DMS53 (cell line): Measurements from ENCODE around the gene XXYLT1.
"Not testable (repeated sequence)": the region's sequence is repeated elsewhere in the genome, so short reads cannot be mapped to it uniquely, and the experiment has no call there.

Source experiments
- DNase-seq: peaks from one replicate; lab custom pipeline; 2025; lab: John Stamatoyannopoulos, UW

Gene XXYLT1

DNA sequence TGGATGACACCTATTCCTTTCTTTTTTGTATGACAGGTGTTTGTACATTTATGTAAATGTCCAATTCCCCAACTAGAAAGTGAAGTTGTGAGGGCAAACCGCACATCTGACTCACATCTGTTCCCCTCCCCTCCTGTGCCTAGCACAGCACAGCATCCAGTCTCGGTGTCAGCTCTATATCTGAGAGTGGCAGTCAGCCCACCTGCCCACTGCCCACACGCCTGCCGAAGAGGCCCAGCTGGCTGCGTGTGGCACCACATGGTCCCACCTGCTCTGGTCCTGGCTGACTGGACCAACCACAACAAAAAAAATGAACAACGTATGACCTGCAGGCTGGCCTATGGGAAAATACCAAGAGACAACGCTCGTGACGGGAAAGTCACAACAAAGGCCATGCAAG lies 62.8 kb downstream of the XXYLT1 start:
- DNase-seq = no peak

DNA sequence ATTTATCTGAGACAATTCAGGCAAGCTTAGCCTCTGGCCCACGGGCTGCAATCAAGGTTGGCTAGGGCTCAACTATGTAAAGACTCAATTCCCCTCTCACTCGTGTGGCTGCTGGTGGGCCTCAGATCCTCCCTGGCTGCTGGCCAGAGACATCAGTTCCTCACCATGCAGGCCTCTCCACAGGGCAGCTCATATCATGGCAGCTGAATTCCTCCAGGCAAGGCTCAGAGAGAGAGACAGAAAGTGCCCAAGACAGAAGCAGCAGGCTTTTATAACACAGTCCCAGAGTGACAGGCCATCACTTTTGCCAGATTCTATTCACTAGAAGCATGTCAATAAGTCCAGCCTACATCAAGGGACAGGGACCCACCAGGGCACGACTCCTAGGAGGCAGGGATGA lies 63.2 kb downstream of the XXYLT1 start:
- no peak for DNase-seq

DNA sequence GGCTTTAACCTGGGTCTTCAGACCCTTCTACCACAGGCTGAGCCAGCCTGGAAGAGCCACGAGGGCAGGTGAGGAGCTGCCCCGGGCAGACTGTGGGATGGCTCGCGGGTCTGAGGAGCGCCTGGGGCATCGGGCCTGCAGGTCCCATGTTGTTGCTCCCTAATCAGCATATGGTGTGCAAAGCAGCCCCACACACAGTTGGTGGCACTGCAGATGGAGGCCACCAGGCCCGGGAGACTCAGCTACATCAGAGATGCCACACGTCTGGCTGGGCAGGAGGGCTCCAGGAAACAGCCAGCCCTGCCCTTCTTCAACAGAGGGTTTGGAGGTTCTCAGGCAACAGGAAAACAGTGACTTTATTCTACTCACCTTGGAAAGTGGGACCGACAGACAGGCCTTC lies 63.9 kb downstream of the XXYLT1 start:
- DNase-seq = no peak

DNA sequence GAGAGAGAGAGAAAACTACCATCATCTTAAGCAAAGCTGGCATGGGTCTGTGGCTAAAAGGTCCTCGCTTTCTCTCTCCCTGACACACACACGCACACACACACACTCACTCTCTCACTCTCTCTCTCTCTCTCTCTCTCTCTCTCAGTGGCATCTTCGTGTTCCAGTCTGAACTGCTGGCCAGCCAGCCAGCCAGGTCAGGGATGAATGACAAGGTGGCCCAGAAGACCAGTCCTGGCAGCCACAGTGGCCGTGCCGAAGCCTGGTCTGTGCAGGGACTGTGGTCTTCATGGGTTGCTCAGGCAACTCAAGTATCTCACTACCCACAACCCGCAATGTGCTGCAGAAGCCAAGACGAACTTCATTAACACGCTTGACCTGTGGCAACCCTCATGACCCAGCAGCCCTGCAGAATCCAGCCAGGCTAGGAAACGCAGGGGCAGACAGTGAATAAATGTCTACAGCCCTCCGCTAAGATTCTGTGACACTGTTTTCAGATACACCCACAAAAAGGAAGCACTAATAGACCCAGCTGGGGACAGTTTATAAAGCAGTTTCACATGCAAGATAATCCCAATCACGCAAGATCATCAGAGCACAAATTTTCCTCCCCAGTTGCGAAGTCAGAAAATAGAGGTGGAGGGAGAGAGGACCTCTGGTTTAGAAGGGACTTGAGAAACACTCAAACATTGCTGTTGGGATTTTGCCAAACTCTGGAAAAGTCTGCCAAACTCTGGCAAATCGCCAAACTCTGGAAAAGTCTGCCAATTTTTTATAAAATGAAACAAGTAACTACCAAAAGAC lies 66.4 kb downstream of the XXYLT1 start:
- peak; percentile 5 for DNase-seq

DNA sequence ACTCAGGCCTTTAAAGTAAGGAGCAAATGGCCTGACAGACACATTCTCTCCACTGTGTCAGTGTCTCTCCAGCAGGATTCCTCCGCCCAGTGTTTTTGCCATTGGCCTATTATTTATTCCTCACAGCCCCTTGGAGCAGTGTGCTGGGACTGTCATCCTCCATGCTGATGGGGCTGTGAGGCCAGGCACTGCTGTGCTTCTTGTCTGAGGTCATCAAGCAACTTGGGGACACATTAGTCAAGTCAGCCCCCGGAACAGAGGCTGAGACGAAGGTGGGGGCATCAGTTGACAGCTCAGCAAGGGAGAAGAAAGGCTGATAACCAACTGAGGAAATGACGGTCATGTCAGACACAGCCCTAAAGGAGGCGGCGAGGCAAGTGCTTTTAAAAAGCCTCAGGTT lies 67.4 kb downstream of the XXYLT1 start:
- no peak for DNase-seq

DNA sequence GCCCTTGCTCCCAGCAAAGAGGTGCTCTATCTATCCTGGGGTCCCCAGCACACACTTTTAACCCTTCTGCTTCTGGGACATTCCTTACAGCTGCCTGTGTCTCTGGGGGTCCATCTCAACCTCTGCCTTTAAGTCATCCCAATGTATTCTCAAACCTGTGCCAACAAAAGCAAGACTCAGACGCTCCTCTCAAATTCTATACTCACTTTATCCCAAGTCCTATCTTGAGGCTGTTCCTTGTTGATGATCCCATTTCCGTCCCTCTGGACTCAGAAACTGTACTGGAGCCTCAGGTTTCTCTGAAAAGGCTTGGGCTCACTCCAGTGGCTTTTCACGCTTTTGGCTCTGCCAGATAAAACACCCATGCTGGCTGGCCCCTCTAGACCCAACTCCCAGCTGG lies 69.7 kb downstream of the XXYLT1 start:
- DNase-seq = no peak

DNA sequence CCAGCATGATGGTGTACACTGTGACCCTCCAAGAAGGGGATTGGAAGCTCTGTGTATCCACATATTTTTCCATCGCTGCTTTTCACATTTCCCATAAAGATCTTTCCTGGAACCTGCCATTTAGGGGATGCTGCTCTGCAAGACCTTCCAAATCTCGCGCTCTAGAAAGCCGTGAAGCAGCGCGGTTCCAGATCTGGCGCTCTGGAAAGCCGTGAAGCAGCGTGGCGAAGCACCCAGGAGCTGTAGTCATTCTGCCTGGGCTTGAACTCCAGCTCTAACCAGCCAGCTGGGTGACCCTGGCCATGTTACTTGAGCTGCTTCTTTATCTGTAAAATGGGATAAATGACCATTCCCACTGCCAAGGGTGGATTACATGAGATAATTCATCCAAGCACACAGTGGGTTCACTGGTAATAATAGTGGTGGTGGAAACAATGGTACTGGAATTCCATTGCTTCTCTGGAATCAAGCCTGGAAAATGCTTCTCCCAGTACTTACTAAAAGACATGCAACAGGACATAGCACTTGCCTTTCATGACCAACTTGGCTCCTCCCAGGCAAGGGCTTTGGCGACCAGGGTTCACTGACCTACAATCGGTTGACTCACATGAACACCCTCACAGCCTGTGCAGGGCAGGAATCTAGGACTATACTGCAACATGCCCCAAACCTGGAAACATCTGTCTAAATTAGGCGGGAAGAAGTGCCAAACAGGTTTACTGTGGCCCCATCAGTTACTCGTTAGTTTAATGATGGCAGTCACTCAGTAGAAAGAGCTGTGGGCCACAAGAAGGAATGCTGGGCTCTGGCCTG lies 70.7 kb downstream of the XXYLT1 start:
- no peak for DNase-seq

DNA sequence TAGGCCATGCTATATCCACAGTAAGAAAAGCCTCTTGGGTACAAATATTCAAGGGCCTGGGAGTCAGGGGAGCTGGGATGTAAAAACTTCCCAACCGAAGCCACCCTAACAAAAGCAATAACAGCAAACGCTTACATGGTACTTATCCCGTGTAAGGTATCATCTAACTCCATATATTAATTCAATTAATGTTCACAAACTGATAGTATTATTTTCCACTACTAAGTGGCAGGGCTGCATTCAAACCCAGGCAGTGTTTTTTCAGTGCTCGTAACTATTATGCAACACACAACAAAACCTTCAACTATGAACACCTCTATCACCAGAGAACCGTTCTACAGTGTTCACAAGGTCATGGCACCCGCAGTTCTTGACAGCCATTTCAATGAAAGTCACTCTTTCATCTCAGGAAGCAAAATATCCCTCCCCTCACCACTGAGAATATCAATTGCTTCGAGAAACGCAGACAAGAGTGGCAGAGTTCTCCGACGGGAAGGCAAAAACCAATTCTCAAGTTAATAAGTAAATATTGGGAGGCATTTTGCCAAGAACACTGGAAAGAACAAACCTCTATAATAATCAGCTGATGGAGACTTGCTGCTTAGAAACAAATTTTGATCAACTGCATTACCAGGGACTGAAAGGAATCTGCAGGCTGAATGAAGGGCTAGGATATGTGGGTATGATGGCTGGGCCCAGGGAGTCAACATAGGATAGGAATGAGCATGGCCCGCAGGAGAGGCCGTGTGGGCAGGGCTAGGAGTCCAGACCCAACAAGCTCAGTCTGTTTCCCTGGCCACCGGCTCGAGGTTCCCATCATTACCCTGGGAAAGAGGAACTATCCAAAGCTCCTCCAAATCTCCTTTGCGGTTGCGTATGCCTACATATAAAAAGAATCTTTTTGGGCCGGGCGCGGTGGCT lies 72.3 kb downstream of the XXYLT1 start:
- DNase-seq = no peak

DNA sequence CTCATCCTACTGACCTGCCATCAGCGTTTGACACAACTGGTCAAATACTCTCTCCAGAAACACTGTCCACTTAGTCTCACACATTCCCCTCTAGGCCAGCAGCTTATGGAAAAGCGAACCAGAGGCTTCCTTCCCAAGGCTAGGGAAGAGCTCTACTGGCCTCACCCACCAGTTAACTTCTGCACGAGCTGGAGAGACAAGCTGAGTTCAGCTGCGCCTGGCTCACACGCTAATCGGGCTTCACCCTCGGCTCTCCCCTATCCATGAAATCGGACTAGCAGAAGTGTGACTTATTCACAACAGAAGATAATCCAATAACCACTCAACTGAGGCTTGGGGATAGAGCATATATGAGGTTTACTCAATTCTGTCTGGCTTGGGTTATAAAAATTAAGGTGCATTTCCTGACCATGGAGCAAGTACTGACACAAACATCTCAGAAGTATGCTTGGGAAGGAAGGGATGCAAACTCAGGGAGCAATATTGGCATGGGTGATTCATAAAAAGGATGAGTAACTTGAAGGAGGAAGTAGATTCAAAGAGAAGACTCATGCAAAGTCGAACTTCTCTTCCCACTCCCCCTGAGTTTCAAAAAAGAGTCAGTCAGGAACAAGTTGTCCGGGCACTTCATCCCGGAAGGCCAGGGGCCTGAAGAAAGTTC lies 73.1 kb downstream of the XXYLT1 start:
- no peak for DNase-seq

DNA sequence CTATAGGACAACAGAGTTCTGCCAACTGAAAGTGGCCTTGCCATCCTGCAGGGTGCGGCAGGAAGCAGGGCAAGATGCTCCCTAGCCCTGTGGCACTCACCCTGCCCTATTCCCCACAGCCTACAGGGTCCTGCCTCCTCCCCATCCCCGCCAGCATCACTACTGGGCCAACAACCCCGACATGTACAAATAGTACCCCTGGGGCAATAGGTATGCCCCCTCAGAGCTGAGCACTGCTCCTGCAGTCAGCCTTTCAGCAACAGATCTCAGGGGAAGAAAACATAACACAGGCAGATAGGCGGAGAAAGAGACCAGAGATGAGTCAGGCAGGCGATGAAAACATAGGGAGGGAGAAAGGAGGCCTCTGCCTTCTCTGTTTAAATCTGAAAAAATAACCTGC lies 74.7 kb downstream of the XXYLT1 start:
- DNase-seq = no peak

DNA sequence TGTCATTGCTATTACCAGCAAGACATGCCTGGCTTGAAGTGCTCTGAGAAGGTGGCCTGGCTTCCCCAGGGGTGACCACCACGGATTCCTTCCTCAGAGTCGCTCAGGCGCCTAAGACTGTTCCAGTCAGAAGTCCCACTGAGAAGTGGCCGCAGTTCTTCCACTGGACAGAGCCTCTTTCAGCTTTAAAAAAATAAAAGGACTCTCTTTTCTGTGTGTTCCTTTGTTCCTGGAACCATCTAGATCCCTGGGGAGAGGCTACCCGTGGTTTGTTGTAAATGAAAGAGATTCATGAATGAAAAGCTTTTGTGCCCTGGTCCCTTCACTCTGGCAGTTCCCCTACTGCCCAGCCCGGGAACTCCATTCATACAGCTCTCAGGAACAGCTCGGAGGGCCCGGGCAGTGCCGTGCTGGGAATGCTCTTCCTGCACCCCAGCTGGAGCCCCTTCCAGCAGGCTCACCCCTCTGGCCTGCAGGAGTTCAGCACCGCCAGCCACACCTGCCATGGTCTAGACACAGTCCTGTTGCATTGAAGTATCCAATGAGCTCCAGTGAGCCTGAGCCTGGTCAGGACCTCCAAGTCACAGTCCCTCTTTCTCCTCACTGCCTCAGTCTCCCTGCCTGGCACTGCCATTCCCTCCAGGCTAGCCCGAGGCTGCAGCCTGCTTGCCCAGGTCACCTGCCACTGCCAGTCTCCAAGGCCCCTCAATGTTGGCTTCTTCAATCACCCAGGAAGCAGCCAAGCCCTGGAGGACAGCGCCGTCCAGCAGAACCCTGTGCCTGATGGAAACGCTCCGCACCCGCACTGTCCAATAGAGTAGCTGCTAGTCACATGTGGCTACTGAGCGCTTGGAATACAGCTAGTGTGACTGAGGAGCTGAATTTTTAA lies 75.4 kb downstream of the XXYLT1 start:
- DNase-seq = peak; percentile 31

DNA sequence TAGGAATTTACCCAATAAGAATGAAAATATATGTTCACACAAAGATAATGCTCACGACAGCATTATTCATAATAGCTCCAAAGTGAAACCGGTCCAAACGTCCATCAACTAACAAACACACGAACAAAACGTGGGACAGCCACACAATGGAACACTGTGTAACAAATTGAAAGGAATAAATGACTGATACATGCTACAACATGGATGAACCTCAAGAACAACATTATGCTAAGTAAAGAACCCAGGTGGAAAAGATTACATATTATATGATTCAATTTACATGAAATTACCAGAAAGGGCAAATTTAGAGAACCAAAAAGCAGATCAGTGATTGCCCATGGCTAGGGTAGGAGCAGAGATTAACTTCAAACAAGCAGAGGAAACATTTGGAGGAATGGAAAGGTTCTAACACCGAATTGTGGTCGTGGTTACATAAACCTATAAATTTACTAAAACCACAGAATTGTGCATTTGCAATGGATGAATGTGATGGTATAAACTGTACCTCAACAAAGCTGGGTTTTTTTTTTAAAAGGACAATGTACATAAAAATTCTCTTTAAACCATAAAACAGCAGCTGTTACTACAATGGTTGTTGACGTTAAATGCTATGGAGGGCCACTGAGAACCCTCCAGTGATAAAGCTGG lies 76.3 kb downstream of the XXYLT1 start:
- DNase-seq = peak; percentile 55

DNA sequence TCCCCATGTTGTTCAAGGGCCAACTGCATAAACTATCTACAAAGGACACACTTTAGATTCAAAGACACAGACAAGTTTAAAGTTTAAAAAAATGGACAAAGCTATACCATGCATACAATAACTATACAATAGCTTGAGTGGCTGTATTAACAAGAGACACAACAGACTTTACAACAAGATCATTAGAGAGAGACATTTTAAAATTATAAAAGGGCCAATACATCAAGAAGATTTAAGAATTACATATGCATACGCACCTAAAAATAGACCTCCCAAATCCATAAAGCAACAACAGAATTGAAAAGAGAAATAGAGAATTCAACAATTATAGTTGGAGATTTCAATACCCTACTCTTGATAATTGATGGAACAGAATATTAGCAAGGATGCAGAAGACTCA lies 79.4 kb downstream of the XXYLT1 start:
- DNase-seq = no peak

DNA sequence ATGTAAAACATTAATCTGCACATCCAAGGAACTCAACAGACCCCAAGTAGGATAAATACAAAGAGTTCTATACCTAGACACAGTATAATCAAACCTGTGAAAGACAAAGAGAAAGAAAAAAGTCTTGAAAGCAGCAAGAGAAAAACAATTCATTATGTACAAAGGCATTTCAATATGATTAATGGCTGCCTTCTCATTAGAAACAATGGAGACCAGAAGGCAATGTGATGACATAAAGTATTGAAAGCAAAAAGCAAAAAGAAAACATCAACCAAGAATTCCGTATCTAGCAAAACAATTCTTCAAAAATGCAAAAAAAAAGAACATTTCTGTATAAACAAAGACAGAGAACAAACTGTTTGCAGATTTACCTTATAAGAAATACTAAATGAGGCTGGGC lies 81.1 kb downstream of the XXYLT1 start:
- DNase-seq = no peak

DNA sequence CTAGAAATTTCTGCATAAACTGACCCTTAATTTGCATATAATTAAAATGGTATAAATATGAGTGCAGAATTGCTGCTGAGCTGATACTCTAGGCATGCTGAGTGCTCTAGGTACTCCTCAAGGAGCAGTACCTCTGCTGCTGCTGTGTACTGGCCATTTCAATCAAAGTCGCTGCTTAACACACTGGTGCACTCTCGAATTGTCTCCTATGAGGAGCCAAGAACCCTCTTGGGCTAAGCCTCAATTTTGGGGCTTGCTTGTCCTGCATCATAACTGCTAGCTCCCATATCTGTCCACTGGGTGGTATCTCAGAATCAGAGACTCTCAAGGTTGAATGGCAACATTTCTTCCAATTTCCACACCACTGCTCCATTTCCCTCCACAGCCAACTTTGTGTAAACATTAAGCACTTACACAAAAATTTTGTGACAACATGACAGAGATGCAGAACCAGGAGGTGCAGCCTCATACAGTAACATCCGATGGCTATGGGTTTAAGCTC lies 82.5 kb downstream of the XXYLT1 start:
- no peak for DNase-seq

DNA sequence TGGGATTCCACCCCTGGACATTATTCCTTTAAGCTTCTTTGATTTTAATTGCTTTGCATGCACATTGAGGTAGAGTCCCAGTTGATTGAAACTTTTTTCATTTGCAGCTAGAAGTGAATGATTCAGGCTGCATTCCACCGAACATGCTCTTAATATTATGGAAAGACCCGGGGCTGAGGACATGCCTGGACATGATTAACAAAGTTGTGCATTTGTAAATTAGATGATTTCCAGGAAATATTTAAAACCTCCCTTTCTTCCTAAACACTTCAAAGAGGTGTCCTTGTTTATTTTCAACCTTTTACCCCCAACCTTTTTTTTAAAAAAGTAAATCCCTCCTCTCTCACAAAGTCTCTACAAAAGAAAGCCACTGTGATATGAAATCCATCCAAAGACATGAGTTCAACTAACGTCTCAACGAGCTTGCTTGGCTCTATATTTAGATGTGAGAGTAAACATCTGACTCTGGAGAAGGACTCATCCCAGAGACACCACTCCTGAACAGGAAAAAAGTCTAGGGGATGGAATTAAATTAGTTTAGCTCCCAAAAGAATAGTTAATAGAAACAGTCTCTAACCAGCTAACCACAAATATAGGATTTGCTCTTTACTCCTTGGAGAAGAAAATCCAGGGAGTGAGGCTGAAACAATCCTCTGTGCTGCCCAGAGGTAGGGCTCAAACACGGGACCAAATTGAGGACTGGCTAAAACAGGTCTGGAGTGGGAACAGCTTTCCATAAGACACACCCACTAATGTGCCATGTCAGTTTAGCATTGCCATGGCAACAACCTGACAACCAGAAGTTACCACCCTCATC lies 83.1 kb downstream of the XXYLT1 start:
- DNase-seq = peak; percentile 22

DNA sequence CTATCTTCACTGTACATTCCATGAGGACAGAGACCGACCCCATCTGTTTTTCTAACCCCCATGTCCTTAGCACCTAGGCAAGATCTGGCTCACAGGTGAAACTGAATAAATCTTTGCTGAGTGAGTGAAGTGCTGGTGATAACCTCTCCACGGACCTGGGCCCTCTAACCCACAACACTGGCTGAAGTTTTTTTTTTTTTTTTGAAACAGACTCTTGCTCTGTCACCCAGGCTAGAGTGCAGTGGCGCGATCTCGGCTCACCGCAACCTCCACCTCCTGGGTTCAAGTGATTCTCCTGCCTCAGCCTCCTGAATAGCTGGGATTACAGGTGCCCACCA lies 84.3 kb downstream of the XXYLT1 start:
- DNase-seq = not testable (repeated sequence)

DNA sequence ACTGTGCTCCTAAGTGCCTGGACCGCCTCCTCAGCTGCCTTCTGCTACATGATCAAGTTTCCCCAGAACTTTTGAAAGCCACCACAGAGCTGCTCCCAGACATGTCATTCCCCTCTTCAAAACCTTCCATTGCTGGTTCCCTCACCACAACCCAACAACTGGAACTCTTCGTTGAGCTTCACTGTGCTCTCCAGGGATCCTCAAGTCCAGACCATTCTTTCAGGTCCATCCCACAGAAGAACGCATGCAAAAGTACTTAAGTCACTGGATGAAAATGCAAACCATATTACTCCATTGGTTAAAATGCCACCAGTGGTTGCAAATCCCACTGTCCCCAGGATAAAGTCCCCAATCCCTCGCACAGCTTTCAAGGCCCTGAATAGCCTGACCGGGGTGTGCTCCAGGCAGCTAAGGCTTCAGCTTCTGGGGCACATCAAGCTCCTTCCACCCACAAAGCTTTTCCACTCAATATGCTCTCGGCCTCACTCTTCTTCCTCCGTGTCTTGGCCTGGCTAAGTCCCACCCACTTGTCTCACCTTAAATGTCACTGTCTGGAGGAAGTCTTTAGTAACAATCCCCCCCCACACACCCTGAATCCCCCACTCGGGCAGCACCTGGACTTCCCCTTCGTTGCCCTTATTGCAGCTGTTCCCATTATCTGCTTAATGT lies 84.8 kb downstream of the XXYLT1 start:
- DNase-seq = no peak

DNA sequence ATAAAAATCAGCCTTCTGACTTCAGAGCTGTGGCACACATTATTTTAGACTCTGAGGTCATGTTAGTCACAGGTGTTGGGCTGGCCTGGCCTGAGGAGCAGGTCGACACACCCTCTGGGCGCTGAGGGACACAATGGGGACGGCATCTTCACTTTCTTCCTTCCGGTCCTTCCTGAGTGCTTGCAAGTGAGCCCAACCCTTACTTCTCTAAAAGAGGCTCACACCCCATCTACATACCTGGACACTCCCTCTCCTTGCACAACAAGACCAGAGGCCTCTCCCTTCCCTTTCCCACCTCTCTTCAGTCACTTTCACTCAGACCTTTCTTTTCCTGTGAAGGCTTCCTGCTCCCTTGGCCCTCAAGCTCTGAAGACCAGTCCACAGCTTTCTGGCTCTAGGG lies 85.4 kb downstream of the XXYLT1 start:
- DNase-seq = no peak
